Measurements from ENCODE around the gene SYNJ2. TPM values are rescaled to one million over a fixed set of nuclear protein-coding genes. Genes with fewer than 3 reads are reported as not detected.

SYNJ2 gene
- total RNA-seq, 1 experiment from 2014 or later = 24.5 TPM

- Mint-ChIP-seq H3K4me1 (peaks cover 16 to 20% of the 10 kb centered on the region in 2 experiments), H3K27ac (peak overlapping the region in 1 of 3 experiments; percentile 78; a peak in 1 of 7 replicates)
- no peaks in the 10 kb centered on the region; the same call in 1 of the 2 replicates for H3K4me1 ChIP-seq (ENCODE audit: insufficient read depth, low read length)
Measured at GRCh38 chr6:158039571-158040050, 57.9 kb downstream of the SYNJ2 start.

More at GRCh38 chr6:158039571-158040050, 57.9 kb downstream of the SYNJ2 start:
- no peaks in the 10 kb centered on the region for H4K20me1 ChIP-seq (ENCODE audit: control insufficient read depth, insufficient read depth, insufficient read length)
- H3K79me2 ChIP-seq (ENCODE audit: insufficient read depth, low read length) = no peaks in the 10 kb centered on the region
- no peak overlapping the region for H2BK12ac ChIP-seq (ENCODE audit: insufficient read length, low read depth, low read length)
- no peak overlapping the region for H3K56ac ChIP-seq (ENCODE audit: insufficient read length, low read depth, low read length)
- WGBS (ENCODE audit: extremely low coverage, insufficient read length, low lambda C conversion rate) = no CpG with 5 or more reads among the region's 17 CpGs
- no peak overlapping the region for H2BK120ac ChIP-seq (ENCODE audit: low read depth, low read length, poor library complexity, severe bottlenecking)
- H4K5ac ChIP-seq (ENCODE audit: insufficient read length, low read depth, low read length) = no peak overlapping the region
- H3K27me3 Mint-ChIP-seq (ENCODE audit: low read depth) = no peaks in the 10 kb centered on the region
- H3K79me1 ChIP-seq (ENCODE audit: insufficient read depth, low read depth, low read length, poor library complexity, severe bottlenecking) = no peaks in the 10 kb centered on the region
- H3K27me3 ChIP-seq (ENCODE audit: insufficient read depth, low read length) = no peaks in the 10 kb centered on the region
- H3K36me3 Mint-ChIP-seq (ENCODE audit: insufficient read depth in 1 of 3, low read depth in 3 of 3) = peaks cover 7 to 25% (median 8%) of the 10 kb centered on the region in 3 experiments
- H3K23me2 ChIP-seq (ENCODE audit: insufficient read length, low read depth, low read length, poor library complexity, severe bottlenecking) = no peaks in the 10 kb centered on the region
- H2BK15ac ChIP-seq (ENCODE audit: low read depth, low read length) = no peak overlapping the region
- peak; percentile 23 for DNase-seq
- H3K9me3 Mint-ChIP-seq = peaks cover 0 to 3% of the 10 kb centered on the region in 2 experiments; a peak in 1 of 5 replicates
- no peak overlapping the region; the same call in 1 of the 2 replicates for H3K14ac ChIP-seq (ENCODE audit: insufficient read depth, low read length)
- H3K9me3 ChIP-seq (ENCODE audit: control insufficient read depth, low read depth, low read length) = no peaks in the 10 kb centered on the region
- no peak overlapping the region for H3K18ac ChIP-seq (ENCODE audit: insufficient read length, low read depth, low read length)
- no peak overlapping the region for H3K4me2 ChIP-seq (ENCODE audit: insufficient read depth, insufficient read length, low read length)
- no peak overlapping the region for H2BK20ac ChIP-seq (ENCODE audit: low read depth, low read length, poor library complexity, severe bottlenecking)
- H3K4me3 Mint-ChIP-seq = no peak overlapping the region
- H2AFZ ChIP-seq (ENCODE audit: low read length) = no peak overlapping the region
- no peak overlapping the region for H3K27ac ChIP-seq (ENCODE audit: insufficient read length, low read depth, low read length)
- no peak overlapping the region for H3K9ac ChIP-seq (ENCODE audit: extremely low read depth, insufficient read length, low read length)
- H3T11ph ChIP-seq (ENCODE audit: low read length) = no peak overlapping the region
- H2AK5ac ChIP-seq (ENCODE audit: insufficient read length, low read length) = no peak overlapping the region
- no peak overlapping the region for H3K4ac ChIP-seq (ENCODE audit: low read depth, low read length)
- H4K91ac ChIP-seq (ENCODE audit: insufficient read length, low read depth, low read length) = no peak overlapping the region
- H3K23ac ChIP-seq (ENCODE audit: insufficient read length, low read depth, low read length) = no peak overlapping the region
- H4K8ac ChIP-seq (replicated peaks; ENCODE audit: insufficient read length, low read depth, low read length) = no peak overlapping the region
- TF ChIP-seq CTCF (conservative IDR thresholded peaks at IDR 0.05) = no peak
- no peak overlapping the region for H2BK5ac ChIP-seq (ENCODE audit: insufficient read length, low read length)
